ENCODE data around the gene APOLD1.

DNA sequence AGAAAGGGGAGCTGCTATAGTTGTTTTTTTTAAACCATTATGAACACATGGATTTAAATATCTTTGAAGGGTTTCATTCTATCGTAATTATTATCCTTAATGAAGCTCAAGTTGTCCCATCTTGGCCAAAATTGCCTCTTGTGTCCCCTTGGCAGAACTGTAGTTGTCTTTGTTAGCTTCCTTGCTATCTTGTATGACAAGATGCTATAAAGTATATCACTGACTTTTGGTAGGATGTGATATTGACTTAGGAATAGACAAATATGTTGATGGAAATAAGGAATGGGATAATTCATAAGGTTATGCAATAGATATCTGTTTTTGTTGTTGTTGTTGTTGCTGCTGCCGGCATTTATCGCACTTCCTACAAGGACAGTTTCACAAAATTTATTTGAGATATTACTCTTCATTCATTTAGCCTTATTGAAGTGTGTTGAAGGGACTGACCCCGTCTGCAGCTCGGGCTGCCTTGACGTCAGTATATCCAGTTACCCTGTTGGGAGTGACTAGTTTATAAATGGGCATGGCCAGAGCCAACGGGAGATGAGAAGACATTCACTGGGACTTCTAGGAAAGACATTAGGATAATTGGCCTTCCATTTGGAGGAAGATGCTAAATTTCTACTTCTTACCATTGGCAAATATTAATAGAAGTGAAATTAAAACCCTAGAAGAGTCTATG lies 26.1 kb upstream of the APOLD1 start:
- TF ChIP-seq, protein P1, sequence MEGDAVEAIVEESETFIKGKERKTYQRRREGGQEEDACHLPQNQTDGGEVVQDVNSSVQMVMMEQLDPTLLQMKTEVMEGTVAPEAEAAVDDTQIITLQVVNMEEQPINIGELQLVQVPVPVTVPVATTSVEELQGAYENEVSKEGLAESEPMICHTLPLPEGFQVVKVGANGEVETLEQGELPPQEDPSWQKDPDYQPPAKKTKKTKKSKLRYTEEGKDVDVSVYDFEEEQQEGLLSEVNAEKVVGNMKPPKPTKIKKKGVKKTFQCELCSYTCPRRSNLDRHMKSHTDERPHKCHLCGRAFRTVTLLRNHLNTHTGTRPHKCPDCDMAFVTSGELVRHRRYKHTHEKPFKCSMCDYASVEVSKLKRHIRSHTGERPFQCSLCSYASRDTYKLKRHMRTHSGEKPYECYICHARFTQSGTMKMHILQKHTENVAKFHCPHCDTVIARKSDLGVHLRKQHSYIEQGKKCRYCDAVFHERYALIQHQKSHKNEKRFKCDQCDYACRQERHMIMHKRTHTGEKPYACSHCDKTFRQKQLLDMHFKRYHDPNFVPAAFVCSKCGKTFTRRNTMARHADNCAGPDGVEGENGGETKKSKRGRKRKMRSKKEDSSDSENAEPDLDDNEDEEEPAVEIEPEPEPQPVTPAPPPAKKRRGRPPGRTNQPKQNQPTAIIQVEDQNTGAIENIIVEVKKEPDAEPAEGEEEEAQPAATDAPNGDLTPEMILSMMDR (IDR thresholded peaks at IDR 0.05), result no peak
- no peak for TF ChIP-seq POLR2A (IDR thresholded peaks at IDR 0.05)
